ENCODE results near the gene SOX13.
"Not testable (repeated sequence)": the region's sequence is repeated elsewhere in the genome, so short reads cannot be mapped to it uniquely, and the experiment has no call there.

Gene SOX13

GRCh38 chr1:204072931-204073836, at the start of gene SOX13:
Gene SOX13, plus strand, starts transcription at chr1:204073115. Its CDS starts 39,801 bp downstream, at chr1:204112916.
- no peak for DNase-seq

GRCh38 chr1:204025917-204026707, 46.8 kb upstream of the SOX13 start:
- DNase-seq: no peak

DNA sequence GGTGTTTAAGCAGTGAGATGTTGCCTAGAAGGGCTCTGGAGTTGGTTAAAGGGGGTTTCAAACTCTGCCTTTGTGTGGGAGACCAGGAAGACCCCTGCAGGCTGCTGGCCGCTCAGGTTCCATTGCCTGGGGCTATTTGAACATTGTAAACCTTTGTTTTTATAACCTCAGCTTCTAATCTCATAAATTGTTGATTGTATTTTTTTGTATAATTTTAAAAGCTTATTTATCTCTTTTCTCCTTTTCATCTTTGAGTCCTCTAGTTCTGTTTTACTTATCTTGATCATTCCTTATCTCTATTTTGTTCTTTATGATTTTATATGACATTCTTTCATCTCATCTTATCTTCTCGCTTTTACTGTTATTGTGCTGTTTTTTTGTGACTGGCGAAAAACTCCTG, 45.5 kb upstream of the SOX13 start:
- DNase-seq: no peak

DNA sequence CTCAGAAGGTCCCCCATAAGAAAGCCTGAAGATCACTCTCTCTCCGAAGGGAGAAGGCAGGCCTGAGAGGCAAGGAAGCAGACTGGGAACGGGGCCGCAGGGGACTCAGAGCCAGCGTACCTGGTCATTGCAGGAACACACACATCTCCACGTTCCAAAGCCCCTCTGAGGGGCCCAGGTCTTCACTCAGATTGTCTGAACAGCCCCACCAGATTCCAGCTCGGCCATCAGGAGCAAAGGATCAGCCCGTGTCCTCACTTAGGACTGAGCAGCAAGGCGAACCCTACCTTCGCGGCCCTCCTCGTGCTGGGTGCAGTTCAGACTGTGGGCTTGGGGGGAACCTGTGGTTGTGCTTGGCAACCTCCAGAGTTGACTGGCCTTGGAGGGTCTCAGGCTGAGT, 43.9 kb upstream of the SOX13 start:
- DNase-seq: no peak

GRCh38 chr1:204031098-204031710, 41.7 kb upstream of the SOX13 start:
- DNase-seq: no peak

- DNase-seq: no peak
Observed at GRCh38 chr1:204032642-204033235, 40.2 kb upstream of the SOX13 start.

- DNase-seq: no peak
Observed at GRCh38 chr1:204033306-204033705, 39.6 kb upstream of the SOX13 start.

- DNase-seq: no peak
Observed at GRCh38 chr1:204036882-204037655, 35.8 kb upstream of the SOX13 start.

DNA sequence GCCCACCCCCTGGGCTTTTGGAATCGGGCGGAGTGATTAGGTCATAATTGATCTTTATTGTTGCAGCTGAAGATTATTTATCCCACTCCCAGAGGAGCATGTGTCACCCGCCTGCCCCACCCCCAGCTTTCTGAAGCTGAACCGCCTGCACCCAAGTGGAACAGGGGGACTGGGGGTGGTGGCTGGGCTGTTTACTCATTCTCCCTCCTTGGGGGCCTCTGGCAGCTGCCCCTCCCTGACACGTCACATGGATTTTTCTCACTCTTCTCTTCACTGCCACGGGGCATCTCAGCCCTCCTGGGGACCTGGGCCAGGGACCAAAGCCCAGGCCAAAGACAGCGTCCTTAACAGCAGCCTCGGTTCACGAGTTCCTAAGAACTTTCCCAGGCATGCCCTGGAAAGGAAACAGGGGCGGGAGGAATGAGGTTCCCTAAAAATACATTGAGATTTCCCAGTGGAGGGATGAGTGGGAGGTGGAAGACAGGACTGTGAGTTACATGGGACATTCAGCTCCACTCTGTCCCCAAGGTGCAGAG, 31.6 kb upstream of the SOX13 start:
- DNase-seq: no peak

DNA sequence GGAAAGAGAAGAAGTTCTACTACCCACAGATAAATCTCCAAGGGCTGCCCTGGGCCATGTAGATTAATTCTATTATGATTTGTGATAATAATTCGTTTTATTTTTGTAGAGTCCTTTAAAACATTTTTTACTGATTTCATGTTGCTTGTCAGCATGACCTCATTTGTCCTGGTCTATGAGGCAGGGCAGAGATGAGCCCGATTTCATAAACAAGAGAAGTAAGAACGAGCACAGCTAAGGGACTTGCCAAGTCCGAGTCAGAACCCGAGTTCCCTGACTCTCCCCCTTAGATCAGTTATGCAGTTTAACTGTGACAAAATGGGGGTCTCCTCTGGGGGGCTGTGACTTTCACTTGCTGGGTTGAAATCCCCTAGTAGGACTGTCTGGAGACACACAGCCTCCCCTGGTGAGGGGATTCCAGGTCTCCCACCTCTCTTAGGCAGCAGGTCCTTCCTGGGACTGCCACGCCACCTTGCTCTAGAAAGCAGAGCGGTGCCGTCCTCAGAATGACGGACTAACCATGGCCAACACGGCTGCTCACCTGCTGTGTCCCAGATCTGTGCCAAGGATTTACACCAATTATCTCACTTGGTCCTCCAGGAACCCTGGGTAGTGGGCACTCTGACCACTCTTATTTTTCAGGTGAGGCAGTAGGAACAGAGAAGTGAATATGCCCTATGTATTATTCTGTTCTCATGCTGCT, 31.0 kb upstream of the SOX13 start:
- DNase-seq: no peak

DNA sequence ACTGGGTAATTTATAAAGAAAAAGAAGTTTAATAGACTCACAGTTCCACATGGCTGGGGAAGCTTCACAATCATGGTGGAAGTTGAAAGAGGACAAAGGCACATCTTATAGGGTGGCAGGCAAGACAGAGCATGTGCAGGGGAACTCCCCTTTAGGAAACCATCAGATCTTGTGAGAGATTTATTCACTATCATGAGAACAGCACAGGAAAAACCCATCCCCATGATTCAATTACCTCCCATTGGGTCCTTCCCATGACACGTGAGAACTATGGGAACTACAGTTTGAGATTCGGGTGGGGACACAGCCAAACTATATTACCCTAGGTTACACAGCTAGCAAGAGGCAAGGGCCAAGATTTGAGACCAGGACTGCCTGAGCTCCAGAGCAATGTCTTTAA, 30.4 kb upstream of the SOX13 start:
- no peak for DNase-seq

GRCh38 chr1:204043680-204044079, 29.2 kb upstream of the SOX13 start:
- no peak for DNase-seq

- DNase-seq: no peak
Observed at GRCh38 chr1:204044448-204044847, 28.5 kb upstream of the SOX13 start.

DNA sequence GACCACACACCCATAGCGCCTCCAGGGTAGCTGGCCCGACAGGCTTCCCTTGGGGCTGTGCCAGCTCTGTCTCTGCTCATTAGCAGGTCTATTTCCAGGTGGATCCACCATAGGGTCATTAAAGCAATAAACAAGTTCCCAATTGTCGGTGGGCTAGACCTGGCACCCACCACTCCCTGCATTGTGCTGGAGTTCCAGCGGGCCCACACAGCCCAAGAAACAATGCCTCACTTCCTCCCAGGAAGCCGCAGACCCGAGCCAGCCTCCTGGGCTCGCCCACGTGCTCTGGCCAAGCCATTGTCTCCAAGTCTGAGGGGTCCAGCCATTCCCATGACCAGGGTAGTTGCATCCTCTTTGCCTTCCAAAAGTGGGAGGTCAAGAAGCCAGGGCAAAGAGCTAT, 27.5 kb upstream of the SOX13 start:
- DNase-seq: no peak

DNA sequence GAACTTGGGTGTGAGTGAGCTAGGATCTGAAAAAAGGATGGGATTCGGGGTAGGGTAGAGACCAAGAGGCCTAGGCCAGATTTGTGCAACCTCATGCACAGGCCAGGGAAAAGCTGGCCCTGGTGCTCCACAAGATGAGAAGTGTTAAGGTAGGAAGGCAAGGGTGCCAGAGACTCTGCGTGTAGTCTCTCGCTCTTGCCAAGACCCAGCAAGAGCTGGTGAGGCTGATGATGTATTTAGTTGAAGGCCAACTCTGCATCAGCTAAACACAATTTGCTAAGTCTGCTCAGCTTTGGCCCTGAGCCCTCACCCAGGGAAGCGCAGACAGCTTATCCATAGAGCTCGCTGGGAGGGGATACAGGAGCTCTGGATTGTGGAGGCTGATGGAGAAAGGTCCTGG, 26.6 kb upstream of the SOX13 start:
- no peak for DNase-seq

- DNase-seq: not testable (repeated sequence)
Observed at GRCh38 chr1:204048796-204049195, 24.1 kb upstream of the SOX13 start.

- DNase-seq: no peak
Observed at GRCh38 chr1:204051258-204051657, 21.7 kb upstream of the SOX13 start.

DNA sequence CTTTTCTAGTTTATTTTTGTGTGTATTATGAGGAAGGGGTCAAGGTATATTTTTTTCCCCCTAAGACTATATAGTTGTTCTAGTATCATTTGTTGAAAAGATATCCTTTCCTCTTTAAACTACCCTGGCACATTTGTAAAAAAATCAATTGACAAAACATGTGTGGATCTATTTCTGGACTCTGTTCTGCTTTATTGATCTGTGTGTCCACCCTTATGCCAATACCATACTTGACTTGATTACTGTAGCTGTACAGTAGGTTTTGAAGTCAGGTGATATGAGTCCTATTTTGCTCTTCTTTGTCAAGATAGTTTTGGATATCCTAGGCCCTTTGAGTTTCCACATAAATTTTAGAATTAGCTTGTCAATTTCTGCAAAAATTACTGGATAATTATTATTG, 21.2 kb upstream of the SOX13 start:
- DNase-seq: no peak

- no peak for DNase-seq
Observed at GRCh38 chr1:204053893-204054292, 19.0 kb upstream of the SOX13 start.

DNA sequence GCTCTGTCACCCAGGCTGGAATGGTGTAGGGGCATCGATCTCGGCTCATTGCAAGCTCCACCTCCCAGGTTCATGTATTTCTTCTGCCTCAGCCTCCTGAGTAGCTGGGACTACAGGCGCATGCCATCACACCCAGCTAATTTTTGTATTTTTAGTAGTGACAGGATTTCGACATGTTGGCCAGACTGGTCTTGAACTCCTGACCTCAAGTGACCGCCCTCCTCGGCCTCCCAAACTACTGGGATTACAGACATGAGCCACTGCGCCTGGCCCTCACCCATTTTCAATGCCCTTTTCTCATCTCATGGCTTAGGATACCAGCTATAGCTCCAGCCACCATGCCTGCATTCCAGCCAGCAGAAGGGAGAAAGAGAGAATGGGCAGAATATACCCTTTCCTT, 12.9 kb upstream of the SOX13 start:
- DNase-seq: no peak

DNA sequence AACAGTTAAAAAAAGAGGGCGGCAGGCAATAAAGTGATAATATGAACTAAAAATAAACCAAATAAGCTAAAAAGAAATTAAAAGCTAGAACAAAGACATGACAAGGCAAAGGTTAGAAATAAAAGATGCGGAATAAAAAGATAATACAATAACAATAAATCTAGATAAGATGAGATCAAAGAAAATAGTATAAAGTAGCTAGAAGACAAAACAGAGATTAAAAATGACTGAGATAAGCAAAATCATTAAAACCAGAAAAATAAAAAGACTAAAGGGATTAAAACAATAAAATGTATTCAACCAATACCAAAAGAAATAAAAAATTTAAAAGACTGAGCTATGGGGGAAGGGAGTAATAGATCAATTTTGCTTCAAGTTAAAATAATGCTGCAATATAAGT, 10.8 kb upstream of the SOX13 start:
- no peak for DNase-seq

All from DMS 273 treated with DMSO at 0.1 percent for 48 hours (cell line).